Activated naive CD8-positive, alpha-beta T cell treated with anti-CD3 and anti-CD28 coated beads, Interleukin-2, amount 50 U/mL, for 16 hours (primary cell): Measurements from ENCODE around the gene TBC1D9B.

Experiments
- DNase-seq: peaks from one replicate; pipeline ENCODE4 v3.0.0-alpha.2; 2020; ENCODE audit warnings: low read depth, low spot score

The TBC1D9B gene

DNA sequence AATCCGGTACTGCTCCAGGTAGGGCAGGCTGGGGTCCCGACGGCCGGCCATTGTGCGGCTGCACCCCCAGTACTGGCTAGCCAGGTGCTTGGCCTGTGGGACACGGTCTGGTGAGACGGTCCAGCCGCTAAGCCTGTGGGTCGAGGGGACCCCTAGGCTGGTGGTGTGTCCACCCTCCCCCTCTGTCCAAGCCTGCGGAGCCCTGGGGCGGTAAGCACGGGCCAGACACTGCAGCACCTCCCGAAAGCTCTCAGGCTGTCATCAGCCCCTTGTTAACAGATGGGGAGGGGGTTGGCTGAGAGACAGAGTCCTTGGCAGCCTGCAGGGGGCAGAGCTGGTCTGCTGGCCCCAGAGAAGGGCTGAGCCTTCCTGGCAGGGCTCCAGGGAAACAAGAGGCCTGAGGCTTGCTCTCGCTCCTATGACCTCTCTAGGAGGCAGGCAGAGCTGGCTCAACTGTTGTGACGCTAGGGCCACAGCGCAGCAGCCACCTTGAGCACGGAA, 37.2 kb downstream of the TBC1D9B start:
- no peak for DNase-seq

DNA sequence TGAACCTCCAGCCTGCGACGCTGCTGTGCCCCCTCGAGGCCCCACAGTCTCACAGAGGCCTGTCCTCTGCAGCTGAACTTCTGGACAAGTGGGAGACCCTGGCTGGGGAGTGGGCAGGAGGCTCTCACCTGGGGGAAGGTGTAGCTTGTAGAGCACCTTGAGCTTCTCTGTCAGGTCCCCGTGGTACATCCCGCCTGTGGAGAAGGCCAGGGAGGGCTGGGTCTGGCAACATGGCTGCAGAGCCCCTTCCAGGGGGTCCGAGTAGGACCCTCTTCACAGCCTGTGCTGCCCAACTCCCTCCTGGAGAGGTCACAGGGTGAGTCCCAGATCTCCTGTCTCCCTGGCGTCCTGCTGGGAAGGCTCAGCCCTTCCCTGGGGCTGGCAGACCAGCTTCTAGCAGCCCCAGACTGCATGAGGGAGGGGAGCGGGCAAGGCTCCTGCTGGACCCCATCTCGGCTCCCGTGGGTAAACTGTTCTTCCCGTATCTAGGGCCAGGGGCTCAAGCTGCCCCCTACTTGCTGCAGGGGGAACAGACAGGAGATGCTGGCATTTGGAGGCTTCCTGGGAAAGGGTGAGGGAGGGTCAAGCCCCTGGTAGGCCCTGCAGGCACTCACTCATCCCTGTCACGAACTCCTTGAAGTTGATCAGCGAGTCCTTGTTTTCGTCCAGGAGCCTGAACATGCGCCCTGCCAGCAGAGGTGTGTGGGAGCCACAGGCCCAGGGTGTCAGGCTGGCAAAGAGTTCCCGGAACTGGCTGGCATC, 37.9 kb downstream of the TBC1D9B start:
- no peak for DNase-seq

DNA sequence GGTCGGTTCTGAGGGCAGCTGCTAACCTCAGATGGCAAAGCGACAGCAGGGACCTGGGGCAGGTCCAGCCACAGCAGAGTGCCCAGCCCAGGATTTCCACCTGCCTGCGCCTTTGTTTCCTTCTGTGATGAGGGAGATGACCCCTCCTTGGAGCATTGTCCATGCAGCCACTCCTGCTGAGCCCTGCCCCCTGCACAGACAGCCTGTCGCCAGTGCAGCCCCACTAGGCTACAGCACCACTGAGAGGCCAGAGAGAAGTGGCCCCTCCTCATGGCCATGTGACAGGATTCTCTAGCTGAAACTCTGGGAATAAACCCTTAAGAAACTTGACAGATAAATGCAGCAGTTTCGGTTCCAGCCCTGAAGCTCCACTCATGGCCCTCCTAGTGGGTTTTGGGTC, 38.6 kb downstream of the TBC1D9B start:
- DNase-seq, result no peak

DNA sequence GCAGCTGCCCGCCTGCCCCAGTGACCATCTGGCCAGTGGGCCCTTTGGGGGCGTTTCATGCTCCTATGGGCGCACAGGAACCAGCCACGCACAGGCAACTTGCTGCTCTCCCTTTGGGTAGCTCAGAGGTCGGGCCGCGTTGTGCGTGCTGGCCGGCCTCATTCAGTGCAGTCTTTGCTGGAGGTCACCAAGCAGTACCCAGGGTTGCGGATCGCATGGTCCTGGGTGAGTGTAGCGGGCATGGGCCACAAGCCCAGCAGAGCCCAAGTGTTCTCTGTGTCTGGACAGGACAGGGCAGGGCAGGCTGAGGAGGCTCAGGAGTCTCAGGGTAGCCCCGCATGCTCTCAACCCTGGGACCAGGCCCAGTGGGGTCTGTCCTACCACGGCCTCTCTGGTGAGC, 39.2 kb downstream of the TBC1D9B start:
- no peak for DNase-seq

DNA sequence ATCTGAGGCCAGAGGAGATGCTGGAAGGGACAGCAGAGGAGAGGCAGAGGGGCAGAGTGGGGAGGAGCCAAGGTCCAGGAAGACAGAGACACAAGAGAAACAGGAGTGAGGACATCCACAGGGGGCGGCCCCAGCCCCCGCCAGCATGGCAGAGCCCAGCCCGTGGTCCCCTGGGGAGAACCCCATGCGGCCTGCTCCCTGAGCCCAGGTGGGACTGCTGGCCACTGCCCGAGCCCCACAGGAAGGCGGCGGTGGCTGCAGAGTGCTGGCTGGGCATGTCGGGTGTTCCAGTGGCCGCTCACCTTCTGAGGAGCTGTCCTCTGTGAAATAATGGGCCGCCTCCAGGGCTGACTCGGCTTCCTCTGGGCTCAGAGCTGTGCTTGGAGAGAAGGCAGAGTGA, 40.2 kb downstream of the TBC1D9B start:
- DNase-seq, result no peak

DNA sequence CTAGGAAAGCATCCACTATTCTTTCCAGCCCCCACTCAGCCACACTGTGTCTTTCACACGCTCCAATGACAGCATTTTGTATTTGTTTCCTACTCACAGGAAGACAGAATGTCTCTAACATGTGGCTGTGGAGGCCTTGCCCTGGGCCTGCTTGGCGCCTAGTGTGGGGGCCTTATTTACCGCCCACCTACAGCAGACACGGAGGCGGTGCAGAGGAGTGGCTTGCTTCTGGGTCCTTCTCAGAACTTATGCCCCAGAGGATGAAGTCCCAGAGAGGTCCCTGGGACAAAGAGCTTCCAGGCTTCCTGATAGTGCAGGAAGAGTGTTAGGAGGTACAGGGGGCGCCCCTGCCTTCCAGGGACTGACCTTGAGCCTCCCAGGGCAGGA, 40.6 kb downstream of the TBC1D9B start:
- no peak for DNase-seq

DNA sequence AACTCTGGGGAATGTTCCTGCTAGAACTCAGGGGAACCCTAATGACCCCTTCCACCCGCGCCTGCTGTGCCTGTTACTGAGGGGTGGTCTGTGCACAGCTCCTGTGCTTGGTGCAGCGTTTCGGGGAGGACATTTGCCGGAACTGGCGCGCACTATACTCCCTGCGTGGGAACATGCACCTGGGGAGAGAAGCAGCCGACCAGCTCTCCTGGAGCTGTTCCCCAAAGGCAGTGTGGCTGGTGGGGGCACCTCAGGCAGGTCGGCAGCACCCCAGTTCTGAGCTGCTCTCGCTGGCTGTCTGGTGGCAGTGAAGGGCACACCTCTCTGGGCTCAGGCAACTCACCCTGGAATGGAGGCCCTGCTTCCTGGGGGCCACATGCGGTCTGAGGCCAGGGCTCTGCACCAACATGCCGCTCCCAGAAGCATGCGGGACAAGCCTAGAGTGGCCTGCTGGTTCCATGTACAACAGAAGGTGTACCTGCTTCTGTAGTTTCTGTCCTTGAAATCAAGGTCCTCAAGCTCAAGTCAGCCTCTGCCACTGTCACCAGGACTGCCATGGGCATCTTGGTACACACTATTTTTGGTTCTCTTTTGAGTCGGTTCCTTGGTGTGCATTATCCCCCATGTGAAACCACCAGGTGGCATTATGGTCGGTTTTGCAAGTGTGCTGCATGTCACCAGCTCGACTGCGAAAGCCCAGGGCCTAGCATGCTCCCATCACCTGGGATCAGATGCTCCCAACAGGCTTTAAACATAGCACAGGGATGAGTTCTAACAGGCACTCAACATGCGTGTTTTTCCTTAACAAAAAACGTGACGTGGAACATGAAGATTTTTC, 41.2 kb downstream of the TBC1D9B start:
- DNase-seq, result no peak

DNA sequence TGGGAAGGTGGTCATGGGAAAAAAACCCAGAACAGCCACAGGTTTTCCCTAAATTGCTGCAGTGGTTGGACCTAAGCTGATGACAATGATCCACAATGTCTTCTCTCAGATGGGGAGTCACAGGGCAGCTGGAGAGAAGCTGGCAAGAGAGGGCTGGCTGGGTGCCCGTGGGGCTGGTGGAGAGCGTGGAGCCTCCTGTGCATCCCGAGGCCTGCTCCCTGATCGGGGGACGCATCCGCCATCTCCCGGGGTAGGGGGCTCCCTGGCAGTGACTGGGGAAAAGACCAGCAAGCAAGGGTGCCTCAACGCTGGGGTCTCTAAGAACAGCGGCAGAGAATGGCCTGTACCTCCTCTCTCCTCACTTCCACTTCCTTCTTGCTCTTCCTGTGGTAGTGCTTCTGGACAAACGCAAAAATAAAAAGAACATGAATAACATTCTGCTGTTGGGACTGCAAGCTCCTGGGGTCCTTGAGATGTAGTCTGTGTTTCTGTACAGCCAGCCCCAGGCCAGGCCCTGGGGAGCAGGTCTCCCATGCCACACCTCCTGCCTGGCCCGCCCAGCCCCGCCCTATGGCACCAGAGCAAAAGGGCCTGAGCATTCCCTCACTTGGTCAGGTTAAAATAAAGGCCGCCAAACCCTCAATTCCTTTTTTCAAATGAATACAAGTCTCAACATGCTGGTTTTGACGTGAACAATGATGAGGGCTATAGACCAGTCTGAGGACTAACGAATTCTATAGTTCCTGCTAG, 42.0 kb downstream of the TBC1D9B start:
- no peak for DNase-seq

DNA sequence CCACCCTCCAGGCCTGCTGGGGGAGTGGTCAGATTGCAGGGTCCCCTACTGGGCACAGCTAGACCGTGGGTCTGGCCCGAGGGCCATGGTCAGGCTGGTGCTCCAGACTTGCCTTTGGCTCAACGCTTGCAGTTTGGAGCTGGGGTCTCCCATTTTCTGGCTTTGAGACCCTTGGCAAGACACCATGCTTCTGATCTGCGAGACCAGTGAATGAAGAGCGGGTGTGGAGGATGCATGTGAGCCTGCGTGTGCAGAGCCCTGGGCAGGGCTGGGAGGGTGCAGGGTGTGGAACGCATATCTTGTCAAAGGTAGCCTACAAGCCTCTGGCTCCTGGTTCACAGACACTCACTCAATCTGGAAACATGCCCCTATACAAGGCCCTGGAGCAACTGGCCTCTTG, 43.0 kb downstream of the TBC1D9B start:
- no peak for DNase-seq

DNA sequence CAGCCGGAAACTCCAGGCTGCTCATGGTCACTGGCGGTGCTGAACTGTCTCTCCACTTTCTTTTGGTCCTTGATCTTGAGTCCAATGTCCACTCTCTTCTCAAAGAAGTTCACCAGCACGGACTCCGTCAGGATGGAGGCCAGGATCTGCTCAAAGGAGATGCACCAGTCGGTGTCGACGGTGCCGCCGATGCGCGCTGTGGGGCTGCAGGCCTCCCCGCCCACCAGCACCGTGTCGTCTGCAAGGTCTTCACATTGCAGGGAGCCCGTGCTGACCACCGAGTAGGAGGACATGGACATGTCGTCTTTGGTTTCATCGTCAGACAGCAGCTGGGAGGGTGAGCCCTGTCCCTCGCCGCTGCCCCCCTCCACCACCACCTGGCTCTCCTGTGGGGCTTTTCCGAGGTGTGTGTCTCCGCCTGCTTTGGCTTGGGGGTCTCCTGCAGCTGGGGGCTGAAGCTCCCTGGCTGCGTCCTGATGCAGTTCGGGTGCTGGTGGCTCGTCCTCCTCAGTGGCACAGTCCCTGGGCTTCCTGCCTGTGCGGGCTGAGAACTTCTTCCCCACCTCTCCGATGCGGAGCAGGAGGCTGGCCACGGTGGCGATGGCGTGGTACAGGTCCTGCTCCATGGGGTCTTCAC, 44.1 kb downstream of the TBC1D9B start:
- DNase-seq, result no peak

DNA sequence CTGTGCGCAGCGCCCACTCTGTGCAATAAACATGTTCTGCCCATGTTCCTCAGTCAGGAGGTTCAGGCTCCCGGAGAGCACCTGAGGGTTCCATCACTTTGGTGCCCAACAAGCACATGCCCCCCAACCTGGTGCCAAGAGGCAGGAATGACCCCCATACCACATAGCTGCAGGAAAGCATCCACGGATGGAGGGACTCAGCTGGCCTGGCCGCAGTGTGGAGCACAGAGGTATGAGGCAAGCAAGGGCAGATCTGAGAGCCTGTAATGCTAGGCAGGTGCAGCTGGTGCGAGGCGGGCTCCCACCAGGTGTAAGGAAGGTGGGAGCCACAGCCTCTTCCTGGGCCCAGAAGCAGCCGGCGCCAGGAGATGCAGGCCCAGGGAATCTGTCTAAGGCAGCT, 44.8 kb downstream of the TBC1D9B start:
- no peak for DNase-seq

DNA sequence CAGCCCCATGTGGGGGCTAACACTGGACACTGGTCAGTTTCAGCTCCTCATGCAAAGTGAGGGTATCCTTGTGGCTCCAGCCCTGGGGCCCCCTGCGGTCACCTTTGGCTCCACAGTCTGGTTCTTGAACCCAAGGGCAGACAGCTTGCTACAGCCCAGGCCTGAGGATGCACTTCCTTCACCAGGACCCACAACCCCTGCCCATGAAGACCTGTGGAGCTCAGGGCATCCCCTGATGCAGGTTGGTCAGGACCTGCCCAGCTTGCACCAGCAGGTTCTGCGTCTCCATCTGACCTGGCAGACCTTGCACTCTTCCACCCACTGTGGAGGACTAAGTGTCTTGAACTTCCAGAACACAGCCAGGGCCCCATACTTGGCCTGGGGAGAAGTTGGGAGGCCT, 45.4 kb downstream of the TBC1D9B start:
- no peak for DNase-seq

DNA sequence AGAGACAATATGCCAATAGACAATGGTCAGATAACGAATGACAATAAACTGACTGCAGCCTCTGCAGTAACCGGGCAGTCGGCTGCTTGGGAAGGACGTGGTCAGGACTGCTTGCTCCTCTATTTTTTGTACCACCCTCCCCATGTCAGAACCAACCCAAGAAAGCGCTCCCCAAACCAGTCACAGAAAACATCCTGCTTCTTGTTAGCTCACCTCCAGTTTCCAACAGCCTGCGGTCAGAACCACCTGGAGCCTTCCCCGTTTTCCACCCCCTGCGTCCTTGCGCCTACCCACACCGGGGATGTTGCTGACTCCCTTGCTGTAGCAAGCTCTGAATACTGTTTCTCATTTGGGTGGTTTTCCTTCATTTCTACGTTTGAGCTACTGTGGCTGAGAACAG, 47.4 kb downstream of the TBC1D9B start:
- no peak for DNase-seq

DNA sequence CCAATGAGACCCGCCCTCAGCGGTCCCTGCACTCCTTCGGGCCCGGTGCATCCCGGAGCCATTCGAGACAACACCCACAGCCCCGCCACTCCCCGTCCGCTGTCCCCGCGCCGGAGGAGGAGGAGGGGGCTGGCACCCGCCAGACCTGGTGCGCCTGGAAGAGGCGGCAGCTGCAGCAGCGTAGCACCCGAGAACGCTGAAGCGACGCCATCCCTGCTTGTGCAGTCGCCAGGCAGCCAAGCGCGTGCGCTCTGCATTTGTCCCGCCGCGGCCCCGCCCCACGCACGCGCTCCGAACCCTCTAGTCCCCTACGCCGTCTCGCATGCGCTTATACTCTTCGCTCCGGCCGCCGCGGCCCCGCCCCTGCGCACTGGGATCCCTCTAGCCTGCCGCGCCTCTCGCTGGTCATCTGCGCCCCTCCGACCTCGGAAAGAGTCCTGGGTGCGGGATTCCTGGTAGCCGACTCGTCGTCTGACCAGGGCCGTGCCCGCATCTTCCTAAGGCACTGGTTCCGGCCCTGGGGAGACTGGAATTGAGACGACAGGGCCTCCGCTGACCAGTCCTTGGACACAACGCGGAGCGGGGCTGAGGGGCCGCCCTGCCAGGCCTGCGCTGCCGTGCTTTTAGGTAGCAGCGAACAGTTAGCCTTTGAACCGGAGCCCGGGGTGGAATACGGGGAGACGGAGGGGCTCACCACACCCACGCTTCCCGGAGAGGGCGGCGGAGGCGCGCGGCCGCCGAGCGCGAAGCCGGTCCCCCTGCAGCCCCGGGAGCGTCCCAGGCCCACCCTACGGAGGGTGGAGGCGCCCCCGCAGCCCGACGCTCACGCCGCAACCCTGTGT, 48.9 kb downstream of the TBC1D9B start, which contains the start of gene MRNIP:
MRNIP (minus strand) TSS at position 232 of the 842 bp plus-strand sequence; CDS start at position 211, 21 bp downstream.
- peak; percentile 82 for DNase-seq

DNA sequence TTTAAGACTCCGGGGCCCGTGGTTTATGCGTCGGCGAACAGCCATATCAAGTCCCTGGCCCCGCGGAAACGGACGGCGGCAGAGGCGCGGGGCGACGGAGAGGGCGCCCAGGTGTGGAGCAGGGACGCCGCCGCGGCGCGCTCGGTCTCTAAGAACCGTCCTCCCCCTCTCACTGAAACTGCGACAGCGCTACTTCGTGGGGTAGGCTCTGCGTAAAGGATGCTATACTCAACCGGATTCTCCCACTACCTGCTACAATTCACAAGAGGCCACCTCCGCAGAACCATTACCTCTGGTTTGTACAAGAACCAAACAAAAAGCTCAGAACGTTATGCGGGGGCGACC, 49.5 kb downstream of the TBC1D9B start:
- DNase-seq, result peak; percentile 7

DNA sequence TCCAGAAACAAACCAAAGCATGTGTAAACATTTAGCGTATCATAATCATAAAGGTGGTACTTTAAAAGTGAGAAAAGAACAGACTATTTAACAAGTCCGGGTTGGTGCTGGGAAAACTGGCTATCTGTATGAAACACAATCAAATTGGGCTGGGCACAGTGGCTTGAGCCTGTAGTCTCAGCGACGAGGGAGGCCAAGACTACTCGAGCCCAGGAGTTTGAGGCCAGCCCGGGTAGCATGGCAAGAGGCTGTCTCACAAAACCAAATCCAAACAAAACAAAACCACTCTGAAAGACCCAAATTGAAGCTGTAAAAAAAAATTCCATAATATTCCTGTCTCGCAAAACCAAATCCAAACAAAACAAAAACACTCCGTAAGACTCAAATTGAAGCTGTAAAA, 53.3 kb downstream of the TBC1D9B start:
- no peak for DNase-seq

DNA sequence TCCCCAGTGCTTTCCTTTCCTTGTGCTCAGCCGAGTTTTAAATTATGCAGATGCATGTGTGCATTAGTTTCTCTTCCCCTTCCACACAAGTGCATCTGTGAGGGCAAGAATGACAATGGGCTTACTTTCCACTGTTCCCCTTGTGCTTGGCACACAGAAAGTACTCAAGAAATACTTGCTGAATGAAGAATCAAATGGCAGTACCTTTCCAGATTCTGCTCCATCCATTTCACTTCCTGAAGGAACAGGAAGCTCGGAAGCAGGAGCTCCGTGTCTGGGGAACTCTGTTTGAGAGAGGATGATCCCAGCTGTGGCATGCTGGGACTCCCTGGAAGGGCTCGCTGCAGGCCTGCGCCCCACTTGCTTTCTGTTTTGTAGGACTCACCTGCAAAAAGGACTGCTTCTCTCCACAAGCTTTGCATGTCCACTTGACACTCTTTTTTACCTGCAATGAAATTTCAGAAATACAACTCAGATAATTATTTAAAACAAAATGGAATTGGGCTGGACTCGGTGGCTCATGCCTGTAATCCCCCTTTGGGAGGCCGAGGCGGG, 54.6 kb downstream of the TBC1D9B start:
- no peak for DNase-seq

DNA sequence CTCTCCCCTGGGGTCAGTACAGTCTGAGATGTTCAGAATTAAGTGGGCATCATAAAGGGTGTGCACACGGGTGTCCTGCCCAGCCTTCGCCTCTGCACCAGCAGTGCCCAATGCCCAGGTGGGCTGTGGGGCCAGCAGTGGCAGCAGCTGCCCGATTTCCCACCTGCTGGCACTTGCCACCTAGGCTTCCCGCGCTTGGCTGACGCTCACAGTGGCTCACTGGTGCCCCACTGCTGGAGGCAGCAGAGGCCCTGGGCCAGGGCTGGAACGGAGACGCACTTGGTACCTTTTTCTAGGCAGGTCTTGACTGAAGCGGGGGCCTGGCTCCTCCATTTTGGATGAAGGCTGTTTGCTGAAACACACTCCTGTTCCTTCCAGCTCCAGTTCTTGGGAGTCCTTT, 66.1 kb downstream of the TBC1D9B start:
- no peak for DNase-seq

DNA sequence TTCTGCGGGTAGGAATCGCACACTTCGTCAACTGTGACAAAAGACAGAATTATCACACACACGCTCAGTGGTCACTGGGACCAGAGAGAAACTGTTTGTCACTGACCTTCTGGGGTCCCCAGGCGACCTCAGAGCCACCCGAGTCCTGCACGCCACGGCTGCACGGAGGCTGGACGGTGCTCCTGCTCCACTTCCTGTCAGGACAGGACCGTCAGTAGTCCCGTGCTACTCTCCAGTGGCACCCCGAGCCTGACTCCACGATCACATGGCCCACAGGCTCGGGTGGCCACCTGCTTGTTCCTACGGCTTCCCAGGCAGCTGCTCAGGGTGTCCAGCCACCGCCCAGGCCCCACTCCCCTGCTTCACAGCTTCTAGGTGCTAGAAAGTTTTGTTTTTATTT, 66.9 kb downstream of the TBC1D9B start:
- DNase-seq, result no peak

DNA sequence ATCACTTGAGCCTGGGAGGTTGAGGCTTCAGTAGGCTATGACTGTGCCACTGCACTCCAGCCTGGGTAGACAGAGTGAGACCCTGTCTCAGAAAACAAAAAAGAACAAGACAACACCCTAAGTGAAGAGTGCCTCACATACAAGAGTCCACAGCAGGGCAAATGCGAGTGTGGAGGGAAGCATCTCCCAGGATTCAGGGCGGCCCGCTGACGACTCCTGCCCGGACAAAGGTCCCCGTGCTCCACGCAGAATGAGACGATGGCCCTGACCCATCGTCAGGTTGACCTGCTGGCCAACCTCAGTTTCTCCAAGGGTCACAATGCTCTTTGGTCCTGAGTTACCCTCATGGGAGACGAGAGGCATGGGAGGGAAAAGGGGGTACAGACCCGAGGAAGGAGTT, 67.4 kb downstream of the TBC1D9B start:
- DNase-seq, result no peak
